PC-3 (cell line): ENCODE data around the gene DHX38.

Experiments used
- CTCF ChIP-seq: fragments of 300-600 bp; sonication (generic); conservative IDR thresholded peaks from 2 replicates; pipeline ENCODE4 v1.5.1; 2017; ENCODE audit warnings: antibody characterized with exemption, low read depth, mild to moderate bottlenecking, low read length
- EZH2 ChIP-seq: fragments of 300-600 bp; sonication (generic); IDR thresholded peaks from one replicate; pipeline ENCODE4 v1.6.1; 2017; ENCODE audit warnings: antibody characterized with exemption, mild to moderate bottlenecking, low read length; ENCODE audit not compliant: unreplicated experiment
- EZH2phosphoT487 ChIP-seq: fragments of 300-600 bp; sonication (generic); IDR thresholded peaks from 2 replicates; pipeline ENCODE4 v1.6.1; 2018; ENCODE audit warnings: mild to moderate bottlenecking, antibody characterized with exemption, low read length, borderline replicate concordance

- no peak for TF ChIP-seq CTCF
- no peak for TF ChIP-seq EZH2
- no peak for TF ChIP-seq EZH2phosphoT487
Observed at GRCh38 chr16:72049110-72049509, 44.5 kb upstream of the DHX38 start.
